Endothelial cell of umbilical vein (primary cell): Measurements from ENCODE around the gene IKZF4. TPM values are rescaled to one million over a fixed set of nuclear protein-coding genes. Genes with fewer than 3 reads are reported as not detected.

Experiments
- BruUV-seq: library from RNA; stranded (reverse); fragments of 400-500 nt; replicated peaks from 2 replicates; lab custom pipeline; 2021; lab: Mats Ljungman, UMichigan
- CTCF ChIA-PET: fragments of 300-600, 350-600 bp; sonication (Branson Sonifier 250); formaldehyde crosslinking; loops from one replicate; lab custom pipeline; 2021; ENCODE audit warnings: antibody characterized with exemption, inconsistent platforms; lab: Charles Lee
- POLR2A ChIA-PET: fragments of 300-600, 350-600 bp; sonication (Branson Sonifier 250); formaldehyde crosslinking; loops from one replicate; lab custom pipeline; 2021; ENCODE audit warnings: antibody characterized with exemption, inconsistent platforms; lab: Charles Lee
- DNase-seq: peaks from one replicate; pipeline ENCODE4 v3.0.0-alpha.2; 2011; ENCODE audit warnings: low read depth, low spot score
- FAIRE-seq: peaks from 2 replicates; lab custom pipeline; 2011; peaks lifted over from hg19 to GRCh38; lab: Jason Lieb, UNC
- H2AFZ ChIP-seq: 2 replicates; pipeline ENCODE4 v1.6.0; 2012; ENCODE audit warnings: low read depth, low read length, control low read depth, inconsistent platforms
- H3K27ac ChIP-seq: 2 replicates; pipeline ENCODE4 v1.5.1; 2011; ENCODE audit warnings: low read depth, mild to moderate bottlenecking, control low read depth, low read length, moderate library complexity; ENCODE audit not compliant: insufficient read depth
- H3K27me3 ChIP-seq, 2 experiments: 2 replicates each; pipeline versions ENCODE4 v1.6.0 to v1.6.1; 2011; ENCODE audit warnings: low read length in 2 of 2, mixed read lengths in 1 of 2; ENCODE audit not compliant: control insufficient read depth in 2 of 2, insufficient read depth in 2 of 2
- H3K36me3 ChIP-seq, 2 experiments: 2 replicates in 1 of 2; 3 replicates in 1 of 2; pipeline ENCODE4 v1.5.1; 2011; ENCODE audit warnings: low read length in 2 of 2, mild to moderate bottlenecking in 1 of 2, moderate library complexity in 1 of 2; ENCODE audit not compliant: control insufficient read depth in 2 of 2, insufficient read depth in 2 of 2; ENCODE audit errors: extremely low read depth in 1 of 2
- H3K4me1 ChIP-seq: 3 replicates; pipeline ENCODE4 v1.5.1; 2011; ENCODE audit warnings: mild to moderate bottlenecking, low read length; ENCODE audit not compliant: control insufficient read depth, insufficient read depth; ENCODE audit errors: extremely low read depth
- H3K4me2 ChIP-seq: 2 replicates; pipeline ENCODE4 v1.6.1; 2011; ENCODE audit warnings: low read length, control low read depth, mixed read lengths; ENCODE audit not compliant: insufficient read depth
- H3K4me3 ChIP-seq, 3 experiments: fragments of 200-600 bp in 1 of 3; sonication (generic), shearing (Covaris generic) in 1 of 3; replicated peaks in 1 of 3; 2 replicates each; pipeline ENCODE4 v1.5.1; 2011 to 2016; ENCODE audit warnings: control low read depth in 3 of 3, low read length in 3 of 3, mild to moderate bottlenecking in 2 of 3, inconsistent platforms in 1 of 3, low read depth in 1 of 3, moderate library complexity in 1 of 3; ENCODE audit not compliant: insufficient read depth in 1 of 3
- H3K79me2 ChIP-seq: 2 replicates; pipeline ENCODE4 v1.6.0; 2012; ENCODE audit warnings: low read length, inconsistent platforms; ENCODE audit not compliant: control insufficient read depth, insufficient read depth
- H3K9ac ChIP-seq: replicated peaks from 2 replicates; pipeline ENCODE3; 2011; ENCODE audit warnings: low read length, control low read depth; ENCODE audit not compliant: insufficient read depth; ENCODE audit errors: extremely low read depth
- H3K9me1 ChIP-seq: replicated peaks from 3 replicates; pipeline ENCODE4 v1.6.0; 2011; ENCODE audit warnings: mild to moderate bottlenecking, low read length; ENCODE audit not compliant: control insufficient read depth, insufficient read depth; ENCODE audit errors: extremely low read depth
- H3K9me3 ChIP-seq: replicated peaks from 2 replicates; pipeline ENCODE4 v1.5.1; 2012; ENCODE audit warnings: low read length, inconsistent platforms; ENCODE audit not compliant: control insufficient read depth, insufficient read depth
- H4K20me1 ChIP-seq: replicated peaks from 2 replicates; pipeline ENCODE3; 2011; ENCODE audit warnings: mild to moderate bottlenecking, low read length; ENCODE audit not compliant: control insufficient read depth, insufficient read depth; ENCODE audit errors: extremely low read depth
- CTCF ChIP-seq, 2 donors: IDR thresholded peaks; 1 replicate in 1 of 2; 2 replicates in 1 of 2; pipeline ENCODE4 v1.5.1; 2011; ENCODE audit warnings: low read length in 2 of 2, mild to moderate bottlenecking in 2 of 2, moderate library complexity in 2 of 2, control low read depth in 1 of 2, inconsistent platforms in 1 of 2, low read depth in 1 of 2; ENCODE audit not compliant: insufficient read depth in 1 of 2; ENCODE audit errors: extremely low read depth in 1 of 2
- EZH2 ChIP-seq: IDR thresholded peaks from 2 replicates; pipeline ENCODE4 v1.6.1; 2012; ENCODE audit warnings: borderline replicate concordance, low read depth, mild to moderate bottlenecking, moderate library complexity, low read length, inconsistent platforms; ENCODE audit not compliant: severe bottlenecking
- FOS ChIP-seq: IDR thresholded peaks from 2 replicates; pipeline ENCODE4 v1.6.1; 2011; ENCODE audit warnings: mild to moderate bottlenecking, low read length, moderate library complexity, borderline replicate concordance; ENCODE audit not compliant: insufficient read depth
- GATA2 ChIP-seq: IDR thresholded peaks from 2 replicates; pipeline ENCODE4 v1.7.0; 2011; ENCODE audit warnings: low read depth, mild to moderate bottlenecking, moderate library complexity, mixed read lengths, low read length; ENCODE audit not compliant: insufficient read length, insufficient read depth
- JUN ChIP-seq: IDR thresholded peaks from 2 replicates; pipeline ENCODE4 v1.6.1; 2011; ENCODE audit warnings: borderline replicate concordance, low read depth; ENCODE audit not compliant: insufficient read length, insufficient read depth
- MAX ChIP-seq: IDR thresholded peaks from 2 replicates; pipeline ENCODE4 v1.6.1; 2011; ENCODE audit not compliant: insufficient read depth, insufficient read length
- MYC ChIP-seq: IDR thresholded peaks from one replicate; pipeline ENCODE4 v1.6.1; 2011; ENCODE audit warnings: mild to moderate bottlenecking, low read depth, low read length
- POLR2A ChIP-seq: IDR thresholded peaks from 2 replicates; pipeline ENCODE4 v1.6.1; 2012; ENCODE audit warnings: low read depth, mild to moderate bottlenecking, control low read depth, low read length
- POLR2AphosphoS5 ChIP-seq: IDR thresholded peaks from 2 replicates; pipeline ENCODE4 v1.6.1; 2012; ENCODE audit warnings: low read depth, mild to moderate bottlenecking, control low read depth, low read length, moderate library complexity; ENCODE audit not compliant: insufficient read depth
- dilution Hi-C: fragments of 300-500 bp; cut with MboI; formaldehyde crosslinking; loops from one replicate; pipeline ENCODE4 v1.15.0; 2019; ENCODE audit warnings: low sequenced_read_pairs; ENCODE audit not compliant: extremely low pct_ligation_motif_present
- intact Hi-C: fragments of 100-400 bp; cut with micrococcal nuclease; formaldehyde crosslinking; loops from one replicate; pipeline ENCODE4 v1.10.0; 2022
- polyA plus RNA-seq, 4 experiments: library from polyadenylated mRNA; depleted of rRNA in 3 of 4; stranded (reverse) in 3 of 4; unstranded in 1 of 4; fragments of >200 nt; gene quantifications; 2 replicates each; pipeline versions ENCODE4 v1.2.1 to v1.2.3, GENCODE V29; 2011 to 2012; ENCODE audit warnings: missing spikeins in 1 of 4
- total RNA-seq: library from RNA; stranded (reverse); gene quantifications from 2 replicates; pipeline ENCODE4 v1.2.3, GENCODE V29; 2021

IKZF4 gene
- total and polyA plus RNA-seq, 2 donors (not counting 3 experiments of a cell fraction or from before 2014, with no cell fraction given): 3.4 to 5.4 TPM

GRCh38 chr12:56038022-56038655 lies 17.3 kb downstream of the IKZF4 start:
- no peak overlapping the region for H3K4me3 ChIP-seq
- no peaks in the 10 kb centered on the region for H3K27me3 ChIP-seq
- peaks cover 10% of the 10 kb centered on the region for H3K4me1 ChIP-seq
- POLR2A ChIA-PET: no interaction called here
- CTCF ChIA-PET: interaction anchor here (0.7 to 1.7 kb wide), 4 partner anchors 9 to 42 kb away, joined by 3 to 11 read pairs (median 6); no protein-coding TSS in a partner anchor
- no peak overlapping the region for H3K4me2 ChIP-seq
- TF ChIP-seq EZH2 (no peak), POLR2AphosphoS5 (no peak), POLR2A (no peak), MYC (no peak), MAX (no peak), FOS (no peak), GATA2 (no peak), CTCF (IDR thresholded peaks at IDR 0.05; ENCODE audit: extremely low read depth in 1 of 2, insufficient read depth in 1 of 2, low read depth in 1 of 2, low read length in 2 of 2) (no peak), JUN (no peak)
- H3K9me3 ChIP-seq: no peaks in the 10 kb centered on the region
- FAIRE-seq (no peak), DNase-seq (no peak)
- intact Hi-C loops: no loop called here
- H3K9ac ChIP-seq: no peak overlapping the region
- no peak overlapping the region for H3K27ac ChIP-seq
- H3K9me1 ChIP-seq: no peaks in the 10 kb centered on the region
- peaks cover 2% of the 10 kb centered on the region for H4K20me1 ChIP-seq
- H2AFZ ChIP-seq: no peak overlapping the region
- H3K79me2 ChIP-seq: peaks cover 13% of the 10 kb centered on the region
- BruUV-seq: no TSS peak
- dilution Hi-C loops: no loop called here
- H3K36me3 ChIP-seq: peaks cover 0 to 7% of the 10 kb centered on the region in 2 experiments
